HG03139 (cell line): ENCODE results near the gene CDH5.

ENCODE experiments used
- ATAC-seq: cut with Tn5 transposase; IDR thresholded peaks from one replicate; pipeline ENCODE4 v1.9.1; 2021; ENCODE audit not compliant: unreplicated experiment

CDH5 gene

DNA sequence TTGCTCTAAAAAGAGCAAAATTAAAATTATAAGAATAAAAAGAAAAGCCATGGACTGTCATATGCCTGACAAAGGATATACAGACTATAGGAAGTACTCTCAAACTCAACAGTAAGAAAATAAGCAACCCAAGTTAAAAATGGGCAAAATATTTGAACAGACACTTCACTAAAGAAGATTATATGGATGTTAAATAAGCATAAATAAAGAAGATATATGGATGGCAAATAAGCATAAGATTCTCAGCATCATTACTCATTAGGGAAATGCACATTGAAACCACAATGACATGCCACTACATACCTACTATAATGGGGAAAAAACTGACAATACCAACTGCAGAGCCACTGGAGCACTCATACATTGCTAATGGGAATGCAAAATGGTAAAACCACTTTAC, 45.7 kb downstream of the CDH5 start:
- ATAC-seq, result no peak

DNA sequence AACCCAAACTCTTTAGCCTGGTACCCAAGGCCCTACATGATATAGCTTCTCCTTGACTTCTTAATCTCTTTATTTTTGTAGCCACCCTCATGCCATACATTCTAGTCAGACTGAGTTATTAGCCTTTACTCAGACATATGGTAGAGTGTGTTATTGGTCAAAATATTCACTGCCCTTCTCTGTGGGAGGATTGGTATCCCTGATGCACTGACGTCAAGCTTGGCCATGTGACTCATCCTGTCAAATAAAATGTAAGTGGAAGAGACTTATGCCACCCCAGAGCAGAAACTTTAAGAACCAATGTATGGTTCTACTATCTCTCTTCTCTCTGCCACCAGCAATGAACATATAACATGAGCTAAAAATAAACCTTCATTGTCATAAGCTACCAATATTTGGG, 48.4 kb downstream of the CDH5 start:
- no peak for ATAC-seq

DNA sequence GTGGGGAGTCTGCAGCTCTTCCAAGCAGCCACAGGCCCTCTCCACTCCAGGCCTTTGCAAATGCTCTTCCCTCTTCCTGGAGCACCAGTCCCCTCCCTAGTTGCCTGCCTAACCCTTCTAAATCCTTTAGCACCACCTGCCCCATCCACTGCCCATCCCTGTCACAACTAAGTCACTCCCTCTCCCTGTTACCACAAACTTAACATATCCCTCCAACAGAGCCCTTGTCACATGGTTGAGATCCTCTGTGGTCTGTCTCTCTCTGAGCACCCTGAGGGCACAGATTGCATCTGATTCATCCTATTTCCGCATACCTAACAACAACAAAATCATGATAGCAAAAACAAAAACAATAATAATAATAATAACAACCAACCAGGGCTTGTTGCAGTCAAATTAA, 49.6 kb downstream of the CDH5 start:
- no peak for ATAC-seq

DNA sequence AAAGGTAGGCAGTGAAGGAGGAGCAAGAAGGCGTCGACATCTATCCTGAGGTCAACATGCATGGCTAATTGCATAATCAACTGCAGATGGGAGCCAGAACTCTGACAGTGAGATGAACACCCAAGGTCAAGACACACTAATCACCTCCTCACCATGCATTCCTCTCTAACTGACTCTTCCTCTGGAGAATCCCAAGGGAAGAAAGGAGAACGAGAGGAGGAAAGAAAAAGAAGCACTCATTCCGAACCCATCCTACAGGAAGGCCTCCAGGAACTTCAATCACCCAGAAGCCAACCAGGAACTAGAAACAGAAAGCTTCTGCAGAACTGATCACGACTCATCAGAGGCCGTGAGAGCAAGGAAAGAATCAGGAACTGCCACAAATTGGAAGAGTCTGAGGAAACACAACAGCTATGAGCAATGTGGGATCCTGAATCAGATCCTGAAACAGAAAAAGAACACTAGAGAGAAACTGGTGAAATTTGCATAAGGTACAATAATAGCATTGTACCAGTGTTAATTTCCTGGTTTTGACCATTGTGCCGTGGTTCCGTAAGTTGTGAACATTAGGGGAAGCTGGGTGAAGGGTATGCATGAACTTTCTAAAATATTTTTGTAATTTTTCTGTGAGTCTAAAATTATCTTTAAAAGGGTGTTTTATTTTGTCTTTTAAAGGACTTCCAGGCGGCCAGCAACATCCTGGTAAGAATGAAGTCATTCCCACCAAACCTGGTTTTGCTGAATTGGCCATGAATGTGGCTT, 50.6 kb downstream of the CDH5 start:
- ATAC-seq, result no peak

DNA sequence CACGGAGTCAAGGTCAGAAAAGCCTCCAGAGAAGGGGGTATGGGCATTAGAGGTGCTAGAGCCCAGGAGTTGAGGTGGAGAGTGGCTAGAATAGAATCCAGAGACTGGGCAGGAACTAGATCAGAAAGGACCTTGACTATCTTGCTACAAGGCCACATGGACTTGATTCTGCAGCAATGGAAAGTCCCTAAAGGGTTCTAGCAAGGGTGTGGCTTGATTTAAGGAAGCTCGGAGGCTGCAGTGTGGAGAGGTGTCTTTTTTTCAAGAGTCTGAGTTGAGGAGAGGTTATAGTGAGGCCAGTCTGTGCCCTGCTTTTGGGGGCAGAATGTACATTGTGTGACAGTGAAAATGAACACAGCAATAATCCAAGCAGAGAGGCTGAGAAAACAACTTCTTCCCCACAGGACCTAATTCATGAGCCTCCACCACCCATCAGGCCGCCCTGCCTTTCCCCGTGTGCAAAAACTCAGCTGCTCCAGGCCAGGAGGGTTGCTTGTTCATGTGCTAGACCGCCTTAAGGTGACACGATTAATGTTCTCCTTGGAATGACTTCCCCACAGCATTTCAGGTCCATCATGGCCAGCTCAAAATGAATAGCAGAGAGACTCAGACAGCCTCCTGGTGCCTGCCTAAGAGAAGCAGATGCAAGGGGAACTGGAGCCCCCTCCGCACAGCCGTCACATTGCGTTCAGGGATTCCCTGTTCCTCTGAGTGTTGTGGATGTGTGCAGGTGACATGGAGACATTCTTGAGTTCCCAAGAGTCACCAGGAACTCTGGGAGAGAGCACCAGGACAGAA, 51.9 kb downstream of the CDH5 start:
- no peak for ATAC-seq

DNA sequence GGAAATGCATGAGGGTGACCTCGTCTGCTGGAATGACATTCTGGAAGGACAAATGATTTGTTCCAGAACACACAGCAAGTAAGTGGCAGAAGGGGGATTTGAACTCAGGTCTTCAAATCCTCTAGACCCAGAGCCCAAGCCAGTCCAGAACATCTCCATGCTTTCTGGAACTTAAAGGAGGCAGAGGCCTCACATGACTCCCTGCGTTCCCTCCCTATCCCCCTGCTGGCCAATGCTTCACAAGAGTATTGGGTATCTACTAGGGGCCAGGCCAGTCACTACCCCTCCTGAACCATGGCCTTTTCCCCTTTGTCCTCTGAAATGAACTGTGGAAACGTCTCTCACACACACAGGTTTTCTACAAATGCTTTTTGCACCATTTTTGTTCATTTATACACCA, 53.0 kb downstream of the CDH5 start:
- no peak for ATAC-seq

DNA sequence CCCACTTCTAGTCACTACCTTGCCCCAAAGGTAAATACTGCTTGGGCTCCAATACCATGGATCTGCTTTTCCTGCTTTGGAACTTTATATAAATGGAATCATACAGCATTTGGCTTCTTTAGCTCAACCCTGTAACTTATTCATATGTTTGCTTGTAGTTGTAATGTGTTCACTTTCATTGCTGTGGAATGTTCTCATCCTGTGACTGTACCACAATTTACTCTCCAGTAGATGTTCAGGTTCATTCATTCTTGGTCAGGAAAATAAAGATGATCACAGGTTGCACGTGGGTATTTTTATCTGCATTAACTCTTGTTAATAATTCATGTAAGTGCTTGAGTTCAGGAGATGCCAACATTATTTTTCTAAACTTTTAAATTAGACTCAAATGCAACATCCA, 53.9 kb downstream of the CDH5 start:
- no peak for ATAC-seq

DNA sequence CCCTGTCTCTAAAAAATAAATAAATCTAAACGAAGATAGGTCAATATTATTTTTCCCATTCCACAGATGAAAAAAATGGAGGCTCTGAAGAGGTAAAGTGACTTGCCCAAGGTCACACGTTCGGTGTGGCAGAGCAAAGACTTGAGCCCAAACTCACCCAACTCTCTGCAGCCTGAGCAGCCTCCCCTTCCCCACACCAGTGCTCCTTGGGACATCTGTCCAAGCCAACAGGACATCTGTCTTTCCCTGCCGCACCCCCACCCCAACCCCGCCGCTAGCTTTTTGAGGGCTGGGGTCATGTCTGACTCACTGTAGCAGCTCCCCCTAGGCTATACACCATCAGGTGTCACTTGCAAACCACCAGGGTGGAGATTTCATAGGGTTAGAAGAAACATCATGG, 55.4 kb downstream of the CDH5 start:
- no peak for ATAC-seq

DNA sequence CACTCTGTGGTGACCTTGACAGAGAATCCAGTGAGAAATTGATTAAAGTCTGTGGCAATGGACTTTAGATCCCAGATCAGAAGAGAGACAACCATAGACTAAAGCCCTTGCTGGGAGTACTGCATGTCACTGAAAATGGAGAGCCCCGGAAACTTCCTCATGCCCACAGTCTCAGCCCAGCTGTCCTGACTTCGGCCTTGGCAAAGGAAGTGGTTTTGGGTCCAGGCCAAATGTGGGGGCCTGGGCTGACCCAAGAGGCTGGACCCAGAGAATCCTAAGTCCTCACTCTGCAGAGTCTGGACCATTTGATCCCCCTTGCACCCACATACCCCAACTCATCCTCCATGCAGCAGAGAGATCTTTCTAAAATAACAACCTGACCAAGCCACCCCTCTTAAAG, 55.9 kb downstream of the CDH5 start:
- no peak for ATAC-seq

DNA sequence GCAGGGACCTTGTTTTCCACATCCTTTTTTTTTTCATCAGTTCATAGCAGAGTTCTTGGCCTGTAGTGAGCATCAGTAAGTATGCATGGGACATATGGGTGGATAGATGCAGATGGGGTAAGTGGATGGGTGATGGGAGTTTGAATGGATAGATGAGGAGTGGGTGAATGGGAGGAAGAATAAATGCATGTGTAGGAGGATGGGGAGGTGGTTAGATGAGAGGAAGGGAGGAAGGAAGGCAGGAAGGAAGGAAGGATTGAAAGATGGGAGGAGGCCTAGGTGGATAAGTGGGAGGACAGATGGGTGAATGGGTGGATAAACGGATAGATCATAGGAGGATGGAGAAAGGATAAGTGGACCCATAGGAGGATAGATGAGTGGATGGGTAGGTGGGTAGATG, 56.7 kb downstream of the CDH5 start:
- no peak for ATAC-seq

DNA sequence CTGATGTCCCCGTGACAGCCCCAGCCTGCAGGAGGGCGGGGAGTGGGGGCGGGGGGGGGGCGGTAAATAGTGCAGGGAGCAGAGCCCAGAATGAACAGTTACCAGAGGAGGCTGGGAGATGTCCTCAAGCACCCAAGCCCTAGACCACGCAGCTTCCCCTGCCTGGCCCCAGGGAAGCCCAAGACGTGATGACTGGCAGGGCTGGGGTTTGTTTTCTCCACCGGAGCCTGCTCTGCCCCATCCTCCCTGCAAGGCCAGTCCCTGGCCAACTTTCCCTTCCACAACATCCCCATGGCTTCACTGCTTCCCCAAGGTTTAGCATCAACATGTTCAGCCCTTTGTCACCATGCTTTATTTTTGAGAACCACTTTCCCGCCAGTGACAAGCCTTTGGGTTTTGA, 59.2 kb downstream of the CDH5 start:
- ATAC-seq, result no peak

DNA sequence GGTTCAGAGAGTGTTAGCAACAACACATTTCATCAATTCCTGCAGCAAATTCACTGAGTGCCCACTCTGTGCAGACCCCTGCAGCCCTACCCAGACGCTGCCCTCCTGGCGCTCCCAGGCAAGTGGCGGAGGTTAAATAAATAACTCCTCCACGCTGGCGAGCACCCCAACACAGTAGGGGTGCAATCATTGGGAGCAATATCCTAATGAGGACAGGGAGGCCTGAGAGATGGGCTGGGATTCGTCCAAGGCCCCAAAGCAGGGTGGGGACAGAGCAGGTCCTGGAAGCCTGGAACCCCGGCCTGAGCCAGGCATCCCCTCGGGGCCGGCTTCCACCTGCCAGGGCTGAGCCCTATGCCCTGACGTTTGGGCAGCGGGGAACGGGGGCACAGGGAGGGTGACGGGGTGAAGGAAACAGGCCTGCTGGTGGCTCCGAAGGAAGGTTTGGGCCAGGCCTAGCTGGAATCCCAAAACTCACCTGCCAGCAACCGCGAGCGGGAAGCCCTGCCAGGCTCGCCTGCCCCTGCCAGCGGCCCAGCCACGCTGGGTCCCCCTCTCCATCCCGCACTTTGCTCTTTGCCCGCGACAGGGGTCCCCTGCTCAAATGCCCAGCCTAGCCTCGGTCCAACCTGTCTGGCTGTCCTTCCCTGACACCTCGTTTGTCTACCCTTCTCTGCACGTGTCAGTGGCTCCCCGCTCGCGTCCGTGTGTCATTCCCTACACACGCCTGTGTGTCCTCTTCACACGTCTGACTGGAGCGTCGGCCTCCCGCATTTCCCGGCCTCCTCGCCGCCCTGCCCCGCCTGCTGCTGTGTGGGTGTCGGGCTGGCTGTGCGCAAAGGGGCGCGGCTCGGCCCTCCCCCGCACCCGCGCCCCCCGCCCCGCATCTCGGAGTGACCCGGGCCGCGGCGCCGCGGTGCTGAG, 59.9 kb downstream of the CDH5 start:
- no peak for ATAC-seq

DNA sequence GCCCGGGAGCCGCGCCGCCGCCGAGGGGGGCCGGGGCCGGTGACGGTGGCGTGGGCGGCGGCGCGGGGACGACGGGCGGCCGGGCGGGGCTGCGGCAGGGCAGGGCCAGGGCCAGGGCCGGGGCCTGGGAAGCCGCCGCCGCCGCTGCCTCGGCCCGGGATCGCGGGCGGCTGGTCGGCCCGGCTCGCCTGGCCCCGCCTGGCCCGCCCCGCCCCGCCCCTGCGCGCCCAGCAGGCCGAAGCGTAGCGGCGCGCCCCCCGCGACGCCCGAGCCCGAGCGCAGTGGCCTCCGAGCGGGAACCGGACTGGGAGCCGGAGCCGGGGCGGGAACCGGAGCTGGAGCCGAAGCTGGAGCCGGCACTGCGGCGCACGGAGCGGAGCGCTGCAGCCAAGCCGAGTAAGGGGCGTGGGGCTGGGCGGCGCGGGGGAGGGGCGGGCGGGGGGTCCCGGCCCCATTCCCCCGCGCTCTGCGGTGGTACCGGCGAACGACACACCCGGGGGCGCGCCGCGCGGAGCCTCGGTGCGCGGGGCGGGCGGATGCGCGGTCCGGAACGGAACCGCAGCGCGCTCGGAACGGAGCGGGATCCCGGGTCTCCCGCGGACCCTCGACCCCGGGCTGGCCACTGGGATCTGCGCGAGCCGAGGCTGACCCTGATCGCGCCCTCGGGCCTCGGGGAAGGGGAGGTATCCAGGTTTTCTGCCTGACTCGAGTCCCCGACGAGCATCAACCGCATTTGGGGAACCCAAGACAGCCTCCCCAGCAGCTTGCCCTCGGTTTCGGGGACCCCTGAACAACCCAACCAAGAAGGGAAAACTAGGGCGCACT, 60.8 kb downstream of the CDH5 start, which contains the start of gene BEAN1:
TSS of gene BEAN1 (plus strand) at position 260 of the 825 bp plus-strand sequence. CDS start 10,382 bp downstream, outside the sequence.
- no peak for ATAC-seq

DNA sequence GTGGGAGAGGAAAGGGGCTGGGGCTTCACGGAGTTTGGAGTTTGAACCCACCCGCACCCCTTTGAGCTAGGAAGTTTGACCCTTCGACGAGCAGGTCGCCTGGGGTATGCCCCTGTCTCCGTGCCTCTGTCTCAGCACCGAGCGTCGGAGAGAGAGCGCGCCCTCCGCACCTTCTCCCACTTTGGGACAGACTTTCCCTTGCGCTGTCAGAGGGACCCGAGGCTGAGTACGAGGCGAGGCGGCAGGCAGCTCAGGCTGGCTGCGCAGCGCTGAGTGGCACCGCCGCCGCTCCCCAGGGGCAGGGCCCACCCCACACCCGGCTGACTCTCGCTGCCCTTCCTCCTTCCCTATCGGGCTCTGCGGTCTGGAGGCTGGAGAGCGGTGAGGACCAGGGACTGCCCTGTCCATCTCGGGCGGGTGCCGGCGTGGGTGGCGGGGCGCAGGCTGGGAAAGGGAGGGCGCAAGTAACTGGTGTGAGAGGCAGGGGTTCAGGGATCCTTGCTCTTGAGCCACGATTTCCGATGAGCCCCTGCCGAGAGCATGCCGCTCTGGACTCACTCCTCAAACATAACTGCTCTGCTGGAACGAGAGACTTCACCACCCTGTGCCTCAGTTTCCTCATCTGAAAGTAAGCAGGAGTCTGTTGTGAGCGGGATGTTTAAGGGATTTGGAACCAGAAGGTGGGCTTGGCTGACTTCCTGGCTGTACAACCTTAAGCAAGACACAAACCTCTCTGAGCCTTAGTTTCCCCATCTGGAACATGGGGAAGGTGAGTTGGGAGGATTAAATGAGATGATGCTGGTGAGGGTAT, 61.6 kb downstream of the CDH5 start:
- ATAC-seq, result no peak

DNA sequence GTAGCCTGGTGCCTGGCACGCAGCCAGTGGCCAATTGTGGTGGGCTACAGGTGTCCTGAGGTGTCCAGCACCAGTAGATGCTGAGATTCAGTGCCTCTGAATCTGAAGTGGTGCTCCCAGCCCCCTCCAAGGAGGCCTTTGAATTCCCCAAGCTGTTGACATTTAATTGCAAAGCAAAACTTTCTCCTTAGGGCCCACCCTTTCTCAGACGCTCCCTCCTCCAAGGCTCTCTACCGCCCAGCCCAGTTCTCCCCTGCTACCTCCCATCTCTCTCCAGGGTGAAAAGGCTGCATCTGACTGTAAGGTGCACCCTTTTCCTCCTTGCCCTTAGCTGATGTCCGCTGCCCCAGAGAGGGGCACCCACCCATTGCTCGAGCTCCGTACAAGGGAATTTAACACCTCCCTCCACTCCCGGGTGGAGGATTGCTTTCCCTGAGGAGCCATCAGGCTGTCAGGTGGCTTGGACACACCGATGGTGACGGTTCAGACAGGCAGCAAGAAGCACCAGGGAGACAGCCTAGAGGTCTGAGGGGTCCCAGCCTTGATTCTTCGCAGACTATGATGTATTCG, 62.3 kb downstream of the CDH5 start:
- ATAC-seq, result no peak

DNA sequence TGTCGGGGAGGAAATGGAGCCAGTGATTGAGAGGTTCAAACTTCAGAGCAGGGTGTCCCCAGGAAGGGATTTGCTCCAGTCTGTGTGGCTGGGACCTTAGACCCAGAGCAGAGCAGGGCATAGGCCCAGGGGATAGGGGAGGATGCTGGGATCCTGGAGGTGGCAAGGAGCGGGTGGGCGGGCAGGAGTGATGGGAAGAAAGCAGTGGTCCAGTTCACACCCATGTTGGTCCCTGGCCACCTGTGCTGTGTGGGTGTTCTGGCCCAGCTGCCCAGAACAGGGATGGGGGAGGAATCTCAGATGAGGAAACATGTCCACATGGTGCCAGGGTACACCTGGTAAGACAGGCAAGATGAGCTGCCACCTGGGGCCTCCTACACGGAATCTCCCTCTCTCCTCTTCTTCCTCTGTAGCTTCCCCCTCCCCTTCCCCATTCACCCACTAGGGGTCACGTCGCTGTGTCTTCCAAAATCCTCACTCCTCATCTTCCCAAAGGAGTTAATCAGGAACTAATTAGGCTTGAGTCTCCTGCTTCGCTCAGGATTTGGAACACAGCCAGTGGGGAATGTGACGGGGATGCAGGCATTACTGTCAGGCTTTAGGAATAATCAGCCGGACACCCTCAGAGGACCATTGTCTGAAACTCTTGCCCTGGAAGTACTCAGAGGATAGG, 62.9 kb downstream of the CDH5 start:
- ATAC-seq, result no peak

DNA sequence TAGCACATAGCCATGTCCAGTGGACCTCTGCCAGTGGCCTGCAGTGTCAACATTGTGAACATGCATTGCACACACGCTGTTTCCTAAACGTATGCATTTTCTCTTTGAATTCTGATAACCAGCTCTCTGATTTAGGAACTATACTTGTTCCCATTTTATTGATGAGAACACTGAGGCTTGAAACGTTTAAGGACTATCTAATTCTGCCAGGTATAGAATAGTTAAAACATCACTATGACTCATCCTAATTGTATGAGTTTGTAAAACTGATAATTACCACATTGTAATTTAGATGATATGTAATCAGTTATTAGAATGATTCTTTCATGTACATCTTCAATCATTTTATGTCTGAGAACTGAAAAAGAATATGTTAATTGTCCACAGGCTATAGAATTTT, 63.7 kb downstream of the CDH5 start:
- ATAC-seq, result no peak

DNA sequence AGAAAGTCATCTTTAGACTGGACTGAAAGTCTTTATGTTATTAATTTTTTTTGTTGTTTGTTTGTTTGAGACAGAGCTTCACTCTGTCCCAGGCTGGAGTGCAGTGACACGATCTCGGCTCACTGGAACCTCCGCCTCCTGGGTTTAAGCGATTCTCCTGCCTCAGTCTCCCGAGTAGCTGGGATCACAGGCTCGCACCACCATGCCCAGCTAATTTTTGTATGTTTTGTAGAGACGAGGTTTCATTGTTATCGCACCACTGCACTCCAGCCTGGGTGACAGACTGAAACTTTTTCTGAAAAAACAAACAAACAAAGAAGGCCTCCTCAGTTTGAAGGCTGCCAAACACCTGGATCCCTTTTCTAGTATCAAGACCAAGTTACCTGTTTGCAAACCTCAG, 65.3 kb downstream of the CDH5 start:
- ATAC-seq, result no peak

DNA sequence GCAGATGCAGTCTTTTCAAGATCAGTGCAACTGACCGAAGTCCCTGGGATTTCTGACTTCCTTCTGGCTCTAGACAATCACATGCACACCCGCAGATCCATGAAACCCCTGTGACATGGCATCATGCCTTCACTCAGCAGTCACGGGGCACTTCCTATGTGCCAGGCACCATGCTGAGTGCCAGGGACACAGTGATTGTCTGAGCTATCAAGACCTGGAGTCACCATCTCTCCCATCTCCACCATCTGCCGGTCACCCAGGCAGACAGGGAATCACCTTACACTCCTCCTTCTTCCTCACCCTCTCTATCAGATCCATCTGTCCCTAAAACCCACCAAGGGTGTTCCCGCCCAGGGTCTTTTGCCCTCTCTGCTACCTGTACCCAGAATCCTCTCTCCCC, 65.9 kb downstream of the CDH5 start:
- ATAC-seq, result no peak
